HCT116 (cell line): Measurements from ENCODE around the gene GNL2. TPM values are rescaled to one million over a fixed set of nuclear protein-coding genes. Genes with fewer than 3 reads are reported as not detected.

ENCODE experiments used
- ATAC-seq: fragments of 200-7000 bp; cut with Tn5 transposase; 2 replicates; pipeline ENCODE4 v1.9.1; 2020; ENCODE audit warnings: mild to moderate bottlenecking, moderate library complexity
- BruUV-seq: library from RNA; stranded (reverse); fragments of 400-500 nt; replicated peaks from 2 replicates; lab custom pipeline; 2021; lab: Mats Ljungman, UMichigan
- CTCF ChIA-PET: fragments of 300-600 bp; sonication (Branson Sonifier 250); formaldehyde crosslinking; loops from one replicate; lab custom pipeline; 2021; ENCODE audit warnings: antibody characterized with exemption; lab: Charles Lee
- POLR2A ChIA-PET: fragments of 300-600, 350-600 bp; sonication (Branson Sonifier 250); formaldehyde crosslinking; loops from one replicate; lab custom pipeline; 2021; ENCODE audit warnings: antibody characterized with exemption; lab: Charles Lee
- RAD21 ChIA-PET, 2 experiments: fragments of 300-600 bp; sonication (Branson Sonifier 250); formaldehyde crosslinking; loops; one replicate each; lab custom pipeline; 2023; ENCODE audit warnings: low total read pairs in 2 of 2; ENCODE audit not compliant: uncharacterized antibody in 2 of 2, unreplicated experiment in 2 of 2, low non-redundant PET in 1 of 2; lab: Charles Lee
- DNase-seq: peaks from one replicate; pipeline ENCODE4 v3.0.0-alpha.2; 2010; ENCODE audit warnings: low read depth, low spot score
- H2AFZ ChIP-seq: fragments of 200-600 bp; shearing (Covaris generic), sonication (generic); 2 replicates; pipeline ENCODE4 v1.6.1; 2017; ENCODE audit warnings: low read depth, mixed run types, mixed read lengths, antibody characterized with exemption, low read length; ENCODE audit not compliant: poor library complexity, severe bottlenecking
- H3K27ac ChIP-seq: 2 replicates; pipeline ENCODE4 v1.5.1; 2012; ENCODE audit warnings: low read depth, low read length
- H3K27me3 ChIP-seq: fragments of 200-600 bp; sonication (generic); 2 replicates; pipeline ENCODE4 v1.6.1; 2016; ENCODE audit warnings: mixed run types, low read length, mixed read lengths; ENCODE audit not compliant: insufficient read depth
- H3K36me3 ChIP-seq, 2 experiments: fragments of 200-500 bp in 1 of 2; fragments of 200-600 bp in 1 of 2; sonication (Bioruptor generic) in 1 of 2; sonication (generic) in 1 of 2; 2 replicates each; pipeline versions ENCODE4 v1.5.1 to v1.6.1; 2014 to 2016; ENCODE audit warnings: low read length in 2 of 2, inconsistent platforms in 1 of 2, mixed read lengths in 1 of 2, mixed run types in 1 of 2; ENCODE audit not compliant: insufficient read depth in 2 of 2, control insufficient read depth in 1 of 2
- H3K4me1 ChIP-seq, 2 experiments: fragments of 200-600 bp in 1 of 2; sonication (generic) in 1 of 2; 2 replicates each; pipeline versions ENCODE4 v1.5.1 to v1.6.1; 2012 to 2017; ENCODE audit warnings: low read length in 2 of 2, inconsistent platforms in 1 of 2, mild to moderate bottlenecking in 1 of 2, mixed read lengths in 1 of 2, mixed run types in 1 of 2, moderate library complexity in 1 of 2; ENCODE audit not compliant: insufficient read depth in 2 of 2, control insufficient read depth in 1 of 2
- H3K4me2 ChIP-seq: fragments of 200-600 bp; sonication (generic); 2 replicates; pipeline ENCODE4 v1.6.1; 2017; ENCODE audit warnings: mixed run types, low read length, mixed read lengths
- H3K4me3 ChIP-seq, 2 experiments: fragments of 200-600 bp in 1 of 2; sonication (generic) in 1 of 2; replicated peaks in 1 of 2; 2 replicates each; pipeline ENCODE4 v1.5.1; 2011 to 2016; ENCODE audit warnings: low read length in 2 of 2, control low read depth in 1 of 2, low read depth in 1 of 2, mild to moderate bottlenecking in 1 of 2, mixed read lengths in 1 of 2, mixed run types in 1 of 2
- H3K79me2 ChIP-seq: fragments of 200-600 bp; sonication (generic); 2 replicates; pipeline ENCODE4 v1.6.1; 2017; ENCODE audit warnings: mild to moderate bottlenecking, mixed run types, low read length, moderate library complexity, mixed read lengths; ENCODE audit not compliant: insufficient read depth
- H3K9ac ChIP-seq: fragments of 200-600 bp; sonication (generic); 2 replicates; pipeline ENCODE4 v1.6.1; 2016; ENCODE audit warnings: low read length, mixed read lengths
- H3K9me2 ChIP-seq: fragments of 200-600 bp; sonication (generic), shearing (Covaris generic); 2 replicates; pipeline ENCODE4 v1.6.1; 2017; ENCODE audit warnings: mixed run types, mild to moderate bottlenecking, moderate library complexity; ENCODE audit not compliant: insufficient read depth
- H3K9me3 ChIP-seq, 2 experiments: fragments of 200-500 bp in 1 of 2; fragments of 200-600 bp in 1 of 2; sonication (Bioruptor generic) in 1 of 2; sonication (generic) in 1 of 2; 2 replicates each; pipeline ENCODE4 v1.6.1; 2014 to 2017; ENCODE audit warnings: low read length in 2 of 2, mixed read lengths in 2 of 2, inconsistent platforms in 1 of 2, low read depth in 1 of 2, mild to moderate bottlenecking in 1 of 2, mixed run types in 1 of 2, moderate library complexity in 1 of 2; ENCODE audit not compliant: control insufficient read depth in 1 of 2, insufficient read depth in 1 of 2
- H4K20me1 ChIP-seq: fragments of 200-600 bp; sonication (generic), shearing (Covaris generic); 2 replicates; pipeline ENCODE4 v1.6.1; 2017; ENCODE audit warnings: mixed run types, mild to moderate bottlenecking, moderate library complexity; ENCODE audit not compliant: insufficient read depth
- CEBPB ChIP-seq: IDR thresholded peaks from 2 replicates; pipeline ENCODE4 v1.6.1; 2012; ENCODE audit warnings: low read depth
- EGR1 ChIP-seq: IDR thresholded peaks from 2 replicates; pipeline ENCODE4 v1.6.1; 2012; ENCODE audit warnings: low read depth
- FOSL1 ChIP-seq: IDR thresholded peaks from 2 replicates; pipeline ENCODE4 v1.6.1; 2012; ENCODE audit warnings: low read depth
- RAD21 ChIP-seq: IDR thresholded peaks from 2 replicates; pipeline ENCODE4 v1.6.1; 2012; ENCODE audit warnings: low read depth, mild to moderate bottlenecking
- SRF ChIP-seq: IDR thresholded peaks from 2 replicates; pipeline ENCODE4 v1.6.1; 2012; ENCODE audit warnings: low read depth
- TCF7L2 ChIP-seq: IDR thresholded peaks from 2 replicates; pipeline ENCODE4 v1.7.0; 2011; ENCODE audit warnings: borderline replicate concordance, inconsistent platforms; ENCODE audit not compliant: insufficient read depth, insufficient read length; ENCODE audit errors: extremely low read depth
- ZFX ChIP-seq: fragments of 450-650 bp; IDR thresholded peaks from 2 replicates; pipeline ENCODE4 v1.6.1; 2017
- intact Hi-C: fragments of 100-400 bp; cut with micrococcal nuclease; formaldehyde crosslinking; loops from 2 replicates; pipeline ENCODE4 v1.10.0; 2022
- total RNA-seq: library from RNA; stranded (reverse); gene quantifications from one replicate; pipeline ENCODE4 v1.2.1, GENCODE V29; 2021; ENCODE audit not compliant: unreplicated experiment
- TF ChIP-seq, protein P1 (sequence below), 3 experiments: fragments of 200-600 bp in 1 of 3; sonication (generic) in 1 of 3; IDR thresholded peaks in 2 of 3; conservative IDR thresholded peaks in 1 of 3; 2 replicates each; pipeline ENCODE4 v1.5.1; 2012 to 2017; ENCODE audit warnings: low read depth in 2 of 3, low read length in 2 of 3, antibody characterized with exemption in 1 of 3, borderline replicate concordance in 1 of 3, control low read depth in 1 of 3, mild to moderate bottlenecking in 1 of 3, mixed read lengths in 1 of 3, mixed run types in 1 of 3, moderate library complexity in 1 of 3; ENCODE audit not compliant: insufficient read depth in 1 of 3
- TF ChIP-seq, protein P2 (sequence below): IDR thresholded peaks from 2 replicates; pipeline ENCODE4 v1.6.1; 2012; ENCODE audit warnings: low read depth

GNL2 gene
- total RNA-seq, 1 experiment from 2014 or later: 79.2 TPM

DNA sequence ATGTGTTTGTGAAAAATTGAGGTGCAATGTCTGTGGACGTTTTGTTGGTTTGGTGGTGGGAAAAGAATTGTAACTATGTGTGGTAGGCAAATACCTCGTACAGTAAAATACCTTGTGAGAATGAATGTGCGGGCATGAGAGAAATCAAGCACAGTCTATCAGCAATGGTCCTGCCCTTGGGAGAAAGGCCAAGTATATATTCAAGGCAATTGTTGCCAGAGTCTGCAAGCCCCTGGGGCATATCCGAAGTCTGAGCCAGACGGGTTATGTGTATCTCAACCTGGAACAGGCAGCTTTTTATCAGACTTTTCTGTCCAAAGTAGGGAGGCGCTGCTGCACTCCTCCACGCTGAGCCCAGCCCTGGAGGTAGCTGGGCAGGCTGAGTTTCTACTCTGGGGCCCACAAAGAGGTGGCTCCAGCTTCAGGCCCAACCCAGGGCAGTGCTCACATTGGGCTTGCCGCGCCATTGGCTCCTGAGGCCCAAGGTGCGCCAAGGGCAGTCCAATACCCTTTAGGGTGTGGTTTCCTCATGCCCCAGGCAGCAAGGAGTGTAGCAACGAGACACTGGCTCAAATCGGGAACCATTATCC lies 9.4 kb upstream of the GNL2 start:
- no peaks in the 10 kb centered on the region for H4K20me1 ChIP-seq
- intact Hi-C loops: no loop called here
- peaks cover 42% of the 10 kb centered on the region for H3K27me3 ChIP-seq
- ATAC-seq (peak; percentile 52), DNase-seq (no peak)
- H3K36me3 ChIP-seq: no peaks in the 10 kb centered on the region
- H3K9me2 ChIP-seq: no peaks in the 10 kb centered on the region
- H3K4me3 ChIP-seq: no peak overlapping the region
- no TSS peak for BruUV-seq
- no peak overlapping the region for H3K27ac ChIP-seq
- no peak overlapping the region for H3K4me2 ChIP-seq
- TF ChIP-seq TCF7L2: no peak
- TF ChIP-seq EGR1: no peak
- POLR2A ChIA-PET: no interaction called here
- no peaks in the 10 kb centered on the region for H3K79me2 ChIP-seq
- H2AFZ ChIP-seq: no peak overlapping the region
- CTCF ChIA-PET: interaction anchor here (1.3 kb wide), 1 partner anchor 9 kb away, joined by 3 read pairs; the partner anchor contains the start of gene GNL2
- no peaks in the 10 kb centered on the region for H3K9me3 ChIP-seq
- RAD21 ChIA-PET: no interaction called here
- H3K4me1 ChIP-seq: no peaks in the 10 kb centered on the region
- no peak overlapping the region for H3K9ac ChIP-seq

DNA sequence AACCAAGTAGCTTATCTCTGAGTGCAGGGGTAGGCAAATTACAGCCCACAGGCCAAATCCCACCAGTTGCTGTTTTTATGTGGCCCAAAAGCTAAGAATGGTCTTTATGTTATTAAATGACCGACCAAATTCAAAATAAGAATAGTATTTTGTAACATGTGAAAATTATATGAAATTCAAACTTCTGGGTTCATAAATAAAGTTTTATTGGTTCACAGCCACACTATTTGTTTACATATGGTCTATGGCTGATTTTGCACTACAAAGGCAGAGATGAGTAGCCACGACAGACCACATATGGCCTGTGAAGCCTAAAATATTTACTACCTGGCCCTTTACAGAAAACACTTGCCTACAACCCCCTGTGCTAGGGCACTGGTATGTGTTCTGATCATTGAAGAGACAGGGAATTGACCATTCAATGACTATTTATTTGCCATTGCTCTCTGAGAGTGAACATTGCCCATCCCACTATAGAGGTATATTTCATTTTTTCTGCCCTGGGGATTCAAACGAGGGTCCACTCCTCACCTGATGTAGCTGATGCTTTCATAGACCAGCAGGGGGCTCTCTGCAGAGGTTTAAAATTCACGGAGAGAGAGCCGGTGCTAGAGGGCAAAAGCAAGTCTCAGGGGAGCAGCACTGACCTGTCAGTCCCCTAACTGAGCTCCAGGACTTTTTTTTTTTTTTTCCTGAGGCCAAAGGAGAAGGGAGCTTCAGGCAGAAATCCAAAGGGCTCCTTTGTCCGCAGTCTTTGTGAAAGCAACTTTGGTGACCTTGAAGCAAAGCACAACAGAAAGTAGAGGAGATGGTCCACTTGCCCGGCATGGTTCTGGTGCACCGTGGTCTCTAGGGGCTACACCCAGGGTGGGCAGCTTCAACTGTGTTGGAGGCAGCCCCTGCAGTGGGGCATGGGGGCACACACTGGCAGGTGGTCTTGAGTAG lies 7.3 kb upstream of the GNL2 start:
- intact Hi-C loops: loop anchor here (1.0 kb wide), 1 partner anchor 79 kb away; no protein-coding TSS in a partner anchor
- no peaks in the 10 kb centered on the region for H3K9me2 ChIP-seq
- H3K4me3 ChIP-seq: no peak overlapping the region
- H3K27ac ChIP-seq: no peak overlapping the region
- no peaks in the 10 kb centered on the region for H3K4me1 ChIP-seq
- BruUV-seq: no TSS peak
- TF ChIP-seq SRF: no peak
- TF ChIP-seq, protein P1, sequence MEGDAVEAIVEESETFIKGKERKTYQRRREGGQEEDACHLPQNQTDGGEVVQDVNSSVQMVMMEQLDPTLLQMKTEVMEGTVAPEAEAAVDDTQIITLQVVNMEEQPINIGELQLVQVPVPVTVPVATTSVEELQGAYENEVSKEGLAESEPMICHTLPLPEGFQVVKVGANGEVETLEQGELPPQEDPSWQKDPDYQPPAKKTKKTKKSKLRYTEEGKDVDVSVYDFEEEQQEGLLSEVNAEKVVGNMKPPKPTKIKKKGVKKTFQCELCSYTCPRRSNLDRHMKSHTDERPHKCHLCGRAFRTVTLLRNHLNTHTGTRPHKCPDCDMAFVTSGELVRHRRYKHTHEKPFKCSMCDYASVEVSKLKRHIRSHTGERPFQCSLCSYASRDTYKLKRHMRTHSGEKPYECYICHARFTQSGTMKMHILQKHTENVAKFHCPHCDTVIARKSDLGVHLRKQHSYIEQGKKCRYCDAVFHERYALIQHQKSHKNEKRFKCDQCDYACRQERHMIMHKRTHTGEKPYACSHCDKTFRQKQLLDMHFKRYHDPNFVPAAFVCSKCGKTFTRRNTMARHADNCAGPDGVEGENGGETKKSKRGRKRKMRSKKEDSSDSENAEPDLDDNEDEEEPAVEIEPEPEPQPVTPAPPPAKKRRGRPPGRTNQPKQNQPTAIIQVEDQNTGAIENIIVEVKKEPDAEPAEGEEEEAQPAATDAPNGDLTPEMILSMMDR (IDR thresholded peaks at IDR 0.05 in 2 of 3, conservative IDR thresholded peaks at IDR 0.05 in 1 of 3; ENCODE audit: borderline replicate concordance in 1 of 3, insufficient read depth in 1 of 3, low read depth in 2 of 3, low read length in 2 of 3): peak; percentile 72 to 85 (median 81); a peak in 5 of 6 replicates
- no peak for TF ChIP-seq CEBPB
- no peak for TF ChIP-seq ZFX
- TF ChIP-seq, protein P2, sequence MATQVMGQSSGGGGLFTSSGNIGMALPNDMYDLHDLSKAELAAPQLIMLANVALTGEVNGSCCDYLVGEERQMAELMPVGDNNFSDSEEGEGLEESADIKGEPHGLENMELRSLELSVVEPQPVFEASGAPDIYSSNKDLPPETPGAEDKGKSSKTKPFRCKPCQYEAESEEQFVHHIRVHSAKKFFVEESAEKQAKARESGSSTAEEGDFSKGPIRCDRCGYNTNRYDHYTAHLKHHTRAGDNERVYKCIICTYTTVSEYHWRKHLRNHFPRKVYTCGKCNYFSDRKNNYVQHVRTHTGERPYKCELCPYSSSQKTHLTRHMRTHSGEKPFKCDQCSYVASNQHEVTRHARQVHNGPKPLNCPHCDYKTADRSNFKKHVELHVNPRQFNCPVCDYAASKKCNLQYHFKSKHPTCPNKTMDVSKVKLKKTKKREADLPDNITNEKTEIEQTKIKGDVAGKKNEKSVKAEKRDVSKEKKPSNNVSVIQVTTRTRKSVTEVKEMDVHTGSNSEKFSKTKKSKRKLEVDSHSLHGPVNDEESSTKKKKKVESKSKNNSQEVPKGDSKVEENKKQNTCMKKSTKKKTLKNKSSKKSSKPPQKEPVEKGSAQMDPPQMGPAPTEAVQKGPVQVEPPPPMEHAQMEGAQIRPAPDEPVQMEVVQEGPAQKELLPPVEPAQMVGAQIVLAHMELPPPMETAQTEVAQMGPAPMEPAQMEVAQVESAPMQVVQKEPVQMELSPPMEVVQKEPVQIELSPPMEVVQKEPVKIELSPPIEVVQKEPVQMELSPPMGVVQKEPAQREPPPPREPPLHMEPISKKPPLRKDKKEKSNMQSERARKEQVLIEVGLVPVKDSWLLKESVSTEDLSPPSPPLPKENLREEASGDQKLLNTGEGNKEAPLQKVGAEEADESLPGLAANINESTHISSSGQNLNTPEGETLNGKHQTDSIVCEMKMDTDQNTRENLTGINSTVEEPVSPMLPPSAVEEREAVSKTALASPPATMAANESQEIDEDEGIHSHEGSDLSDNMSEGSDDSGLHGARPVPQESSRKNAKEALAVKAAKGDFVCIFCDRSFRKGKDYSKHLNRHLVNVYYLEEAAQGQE: no peak
- peak; percentile 55 for TF ChIP-seq RAD21
- no peak for TF ChIP-seq FOSL1
- ChIA-PET RAD21 (interaction anchor here in 1 of 2 experiments (0.5 kb wide), 1 partner anchor 179 kb away, joined by 3 read pairs; no protein-coding TSS in a partner anchor), POLR2A (interaction anchor here (0.7 kb wide), 1 partner anchor 79 kb away, joined by 3 read pairs; no protein-coding TSS in a partner anchor), CTCF (interaction anchor here (0.6 to 2.1 kb wide), 10 partner anchors 9 to 404 kb away, joined by 3 to 10 read pairs (median 5); a partner anchor contains a TSS)
- peaks cover 21% of the 10 kb centered on the region for H3K27me3 ChIP-seq
- no peaks in the 10 kb centered on the region for H3K9me3 ChIP-seq
- no peak overlapping the region for H2AFZ ChIP-seq
- H3K4me2 ChIP-seq: peak overlapping the region; percentile 26; the same call in 1 of the 2 replicates
- ATAC-seq: peak; percentile 93
- no peak for DNase-seq
- H3K9ac ChIP-seq: no peak overlapping the region
- H3K36me3 ChIP-seq: no peaks in the 10 kb centered on the region
- no peaks in the 10 kb centered on the region for H3K79me2 ChIP-seq
- no peaks in the 10 kb centered on the region for H4K20me1 ChIP-seq
